GM18870 (cell line): ENCODE results near the gene OTUD5.
"Not testable (repeated sequence)": the region's sequence is repeated elsewhere in the genome, so short reads cannot be mapped to it uniquely, and the experiment has no call there.

Experiments used
- ATAC-seq: cut with Tn5 transposase; IDR thresholded peaks from one replicate; pipeline ENCODE4 v1.9.1; 2021; ENCODE audit warnings: moderate library complexity; ENCODE audit not compliant: unreplicated experiment

The OTUD5 gene, protein sequence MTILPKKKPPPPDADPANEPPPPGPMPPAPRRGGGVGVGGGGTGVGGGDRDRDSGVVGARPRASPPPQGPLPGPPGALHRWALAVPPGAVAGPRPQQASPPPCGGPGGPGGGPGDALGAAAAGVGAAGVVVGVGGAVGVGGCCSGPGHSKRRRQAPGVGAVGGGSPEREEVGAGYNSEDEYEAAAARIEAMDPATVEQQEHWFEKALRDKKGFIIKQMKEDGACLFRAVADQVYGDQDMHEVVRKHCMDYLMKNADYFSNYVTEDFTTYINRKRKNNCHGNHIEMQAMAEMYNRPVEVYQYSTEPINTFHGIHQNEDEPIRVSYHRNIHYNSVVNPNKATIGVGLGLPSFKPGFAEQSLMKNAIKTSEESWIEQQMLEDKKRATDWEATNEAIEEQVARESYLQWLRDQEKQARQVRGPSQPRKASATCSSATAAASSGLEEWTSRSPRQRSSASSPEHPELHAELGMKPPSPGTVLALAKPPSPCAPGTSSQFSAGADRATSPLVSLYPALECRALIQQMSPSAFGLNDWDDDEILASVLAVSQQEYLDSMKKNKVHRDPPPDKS

DNA sequence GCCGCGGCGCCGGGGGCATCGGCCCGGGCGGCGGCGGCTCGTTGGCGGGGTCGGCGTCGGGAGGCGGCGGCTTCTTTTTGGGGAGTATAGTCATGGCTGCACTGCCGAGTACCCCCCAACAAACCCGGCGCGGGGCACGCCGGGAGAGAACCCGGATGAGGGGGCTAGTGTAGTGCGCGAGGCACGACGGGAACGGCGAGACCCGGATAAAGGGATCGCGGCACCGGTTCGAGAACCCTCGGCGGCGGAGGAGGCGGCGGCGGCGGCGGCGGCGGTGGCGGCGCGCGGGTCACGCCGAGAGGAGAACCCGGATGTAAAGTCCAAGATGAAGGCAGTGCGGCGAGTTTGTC, at the start of gene OTUD5:
TSS of gene OTUD5 (minus strand) at position 131 of the 350 bp plus-strand sequence. CDS start at position 94, 37 bp downstream.
- no peak for ATAC-seq

DNA sequence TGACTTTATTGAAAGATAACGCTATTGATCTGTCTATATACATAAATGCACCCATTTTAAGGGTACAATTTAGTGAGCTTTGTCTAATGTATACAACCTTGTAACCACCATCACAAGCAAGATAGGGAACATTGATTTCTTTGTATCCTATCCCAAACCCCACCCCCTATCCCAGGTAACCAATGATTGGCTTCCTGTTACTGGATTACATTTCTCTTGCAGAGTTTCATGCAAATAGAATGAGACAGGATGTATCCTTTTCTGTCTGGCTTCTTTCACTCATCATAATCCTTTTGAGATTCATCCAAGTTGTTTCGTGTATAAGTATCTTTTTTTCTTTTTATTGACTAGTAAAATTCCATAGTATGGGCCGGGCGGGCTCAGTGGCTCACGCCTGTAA, 46.3 kb upstream of the OTUD5 start:
- ATAC-seq: no peak

DNA sequence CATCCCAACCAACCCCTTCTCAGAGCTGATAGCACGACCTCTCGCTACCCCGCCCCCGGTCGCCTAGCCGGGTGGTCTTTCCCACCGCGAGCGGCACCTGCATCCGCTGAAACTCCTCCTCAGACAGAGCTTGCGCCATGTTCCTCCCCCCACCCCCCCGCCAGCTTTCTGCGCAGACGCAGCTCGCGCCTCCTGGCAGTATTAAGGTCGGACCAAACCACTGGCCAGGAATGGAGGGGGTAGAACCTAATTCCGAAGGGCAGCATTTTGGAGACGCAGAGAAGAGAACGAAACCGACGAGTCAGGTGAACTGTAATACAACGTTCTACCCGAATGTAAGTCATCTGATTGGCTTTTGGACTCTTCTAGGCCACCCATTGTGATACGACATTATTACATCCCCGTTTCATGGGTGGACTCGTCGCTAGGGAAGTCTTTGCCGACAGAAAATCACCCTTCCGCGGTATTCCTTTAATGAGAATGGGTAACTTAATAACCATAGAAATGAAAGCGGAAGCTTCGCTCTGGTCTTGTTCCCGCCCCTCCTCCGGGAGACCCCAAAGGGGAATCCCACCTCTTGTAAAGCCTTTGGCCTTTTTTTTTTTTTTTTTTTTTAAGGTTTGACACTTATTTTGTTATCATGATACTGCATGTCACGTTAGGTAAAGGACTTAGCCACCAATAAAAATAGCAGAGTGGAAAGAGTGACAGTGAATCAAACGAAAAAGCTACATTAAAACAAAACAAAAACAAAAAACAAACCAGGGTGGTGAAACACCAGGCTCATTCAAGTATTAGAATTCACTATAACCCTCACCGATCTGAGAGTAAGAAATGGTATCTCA, 44.9 kb upstream of the OTUD5 start, which contains the start of gene GRIPAP1:
TSS of gene GRIPAP1 (minus strand) at position 174 of the 845 bp plus-strand sequence. CDS start at position 139, 35 bp downstream.
- peak; percentile 73 for ATAC-seq

DNA sequence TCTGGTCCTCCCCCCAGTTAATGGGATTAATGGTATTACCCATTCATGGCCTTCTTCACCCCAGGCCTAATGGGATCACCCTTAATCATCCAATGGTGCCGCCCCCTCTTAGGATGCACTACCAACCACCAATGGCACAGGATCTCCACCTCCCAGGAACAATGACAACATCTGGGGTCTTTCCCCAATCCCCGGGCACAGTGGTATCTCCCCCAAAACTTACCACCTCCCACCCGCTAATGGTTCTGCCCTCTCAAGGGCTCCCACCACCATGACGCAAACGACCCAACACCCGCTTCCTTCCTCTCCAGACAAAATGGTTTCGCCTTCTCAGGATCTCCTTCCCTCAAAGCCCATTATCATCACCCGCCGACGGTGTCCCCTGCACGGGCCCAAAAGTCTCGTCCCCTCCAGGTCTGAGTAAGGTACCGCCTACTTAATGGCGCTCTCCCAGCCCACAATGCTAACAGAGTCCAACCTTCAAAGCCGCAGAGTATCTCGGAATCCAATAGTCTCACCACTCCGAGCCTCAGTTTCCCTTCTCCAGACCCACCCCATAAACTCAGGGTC, 44.2 kb upstream of the OTUD5 start:
- ATAC-seq: peak; percentile 20

DNA sequence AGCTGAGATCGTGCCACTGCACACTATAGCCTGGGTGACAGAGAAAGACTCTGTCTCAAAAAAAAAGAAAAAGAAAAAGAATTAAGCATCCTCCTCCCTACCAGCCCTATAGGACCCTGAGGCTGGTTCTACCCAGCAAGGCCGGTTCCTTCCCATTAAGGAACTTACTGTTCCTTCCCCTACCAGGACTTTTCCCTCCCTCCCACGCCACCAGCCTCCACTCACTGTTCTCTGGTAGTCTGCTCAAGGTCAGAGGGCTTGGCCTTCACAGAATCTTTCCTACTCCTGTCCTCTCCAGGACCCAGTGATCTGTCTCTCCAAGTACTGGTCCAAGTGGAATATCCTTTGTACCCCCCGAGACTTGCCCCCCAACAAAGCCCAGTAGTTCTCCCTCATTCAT, 43.2 kb upstream of the OTUD5 start:
- ATAC-seq: no peak

DNA sequence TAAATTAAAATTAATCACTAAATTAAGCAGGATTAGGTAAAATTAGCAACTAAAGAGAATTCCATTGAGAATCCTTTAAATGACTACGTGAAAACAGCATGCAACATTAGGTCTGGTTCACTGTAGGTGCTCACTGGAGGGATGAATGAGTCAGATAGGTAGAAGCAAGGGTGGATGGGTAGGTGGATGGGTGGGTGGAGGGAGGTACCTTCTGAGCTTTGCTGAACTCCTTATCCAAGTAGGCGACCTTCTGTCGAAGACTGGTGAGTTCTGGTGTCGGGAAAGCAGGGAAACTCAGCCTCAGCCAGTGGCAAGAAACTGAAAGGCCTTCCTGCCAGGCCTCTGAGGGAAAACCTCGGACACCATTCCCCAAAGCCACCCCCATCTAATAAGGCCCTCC, 41.6 kb upstream of the OTUD5 start:
- no peak for ATAC-seq

DNA sequence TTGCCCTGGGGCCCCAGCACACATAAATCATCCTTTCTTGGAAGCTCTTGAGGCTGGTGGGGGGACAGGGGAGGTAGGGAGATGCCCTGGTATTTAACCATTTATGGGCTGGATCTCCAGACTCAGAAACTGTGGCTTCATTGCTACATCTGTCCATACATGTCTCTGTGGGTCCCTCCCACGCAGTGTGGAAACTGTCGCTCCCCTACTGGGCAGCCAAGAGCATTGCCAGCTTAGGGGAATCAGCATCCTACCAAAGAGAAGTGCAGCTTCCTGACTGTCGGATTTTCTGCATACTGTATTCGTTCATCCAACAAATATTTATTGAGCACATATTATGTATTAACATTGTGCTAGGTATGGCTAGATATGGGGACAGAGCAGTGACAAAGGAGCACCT, 41.0 kb upstream of the OTUD5 start:
- no peak for ATAC-seq

DNA sequence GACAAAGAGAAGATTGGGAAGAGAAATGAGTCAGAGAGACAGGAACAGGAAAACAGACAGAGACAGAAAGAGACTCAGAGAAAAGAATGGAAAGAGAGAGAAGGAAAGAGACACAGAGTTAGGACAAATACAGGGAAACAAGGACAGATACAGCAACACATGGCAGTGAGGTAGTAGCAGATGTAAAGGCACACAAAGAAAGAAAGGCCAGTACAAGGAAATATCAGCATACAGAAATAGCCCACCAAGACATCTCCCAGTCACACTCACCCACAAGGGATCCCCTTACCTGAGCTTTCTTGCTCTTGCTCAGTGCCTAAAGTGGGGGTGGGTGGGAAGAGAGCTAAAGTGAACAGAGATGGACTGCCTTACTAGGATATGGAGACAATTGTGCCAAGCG, 40.5 kb upstream of the OTUD5 start:
- no peak for ATAC-seq

DNA sequence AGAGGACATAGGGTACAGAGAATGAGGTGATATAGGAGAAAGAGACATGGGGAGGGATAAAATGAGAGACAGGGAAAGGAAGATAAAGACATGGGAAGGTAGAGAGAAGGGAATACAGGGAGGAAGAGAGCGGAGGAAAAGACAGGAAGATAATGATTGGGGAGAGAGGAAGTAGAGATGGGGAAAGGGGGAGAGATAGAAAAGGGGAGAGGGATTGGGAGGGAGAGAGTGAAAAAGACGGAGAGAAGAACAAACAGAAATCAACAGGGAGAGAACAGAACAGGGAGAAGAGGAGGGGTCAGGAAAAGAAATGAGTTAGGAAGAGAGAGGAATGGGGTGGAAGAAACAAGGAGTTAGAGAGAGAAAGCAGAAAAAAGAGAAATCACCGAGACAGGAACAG, 40.0 kb upstream of the OTUD5 start:
- no peak for ATAC-seq

DNA sequence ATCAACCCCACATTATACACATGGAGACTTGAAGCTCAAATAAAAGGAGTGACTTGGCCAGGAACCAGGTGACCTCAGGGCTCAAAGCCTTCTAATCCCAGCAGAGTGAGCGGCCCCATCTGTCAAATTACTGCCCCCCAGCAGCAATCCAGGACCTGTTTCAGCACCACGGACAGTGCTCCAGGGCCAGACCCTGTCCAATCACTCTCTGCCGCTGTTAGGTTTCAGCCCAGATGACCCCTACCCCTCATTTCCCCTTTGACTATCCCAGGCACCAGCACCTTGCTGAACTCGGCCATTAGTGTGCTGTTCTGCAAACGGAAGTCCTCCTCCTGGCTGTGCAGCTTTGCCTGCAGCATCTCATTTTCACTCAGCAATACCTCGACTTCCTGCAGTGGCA, 39.6 kb upstream of the OTUD5 start:
- no peak for ATAC-seq

DNA sequence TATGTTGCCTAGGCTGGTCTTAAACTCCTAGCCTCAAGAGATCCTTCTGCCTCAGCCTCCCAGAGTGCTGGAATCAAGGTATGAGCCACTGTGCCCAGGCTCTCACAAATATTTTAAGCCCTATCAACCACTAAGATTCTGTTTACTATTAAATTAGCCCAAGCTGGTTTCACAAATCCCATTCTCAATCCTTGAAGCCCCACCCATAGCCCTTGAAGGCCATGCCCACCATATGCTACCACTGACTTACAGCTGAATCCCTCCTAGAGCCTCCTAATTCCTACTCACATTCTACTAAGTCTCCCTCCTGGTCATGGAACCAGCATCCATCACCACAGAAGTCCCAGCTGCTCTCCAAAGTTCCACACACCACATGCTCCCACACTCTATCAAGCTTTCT, 34.9 kb upstream of the OTUD5 start:
- no peak for ATAC-seq

DNA sequence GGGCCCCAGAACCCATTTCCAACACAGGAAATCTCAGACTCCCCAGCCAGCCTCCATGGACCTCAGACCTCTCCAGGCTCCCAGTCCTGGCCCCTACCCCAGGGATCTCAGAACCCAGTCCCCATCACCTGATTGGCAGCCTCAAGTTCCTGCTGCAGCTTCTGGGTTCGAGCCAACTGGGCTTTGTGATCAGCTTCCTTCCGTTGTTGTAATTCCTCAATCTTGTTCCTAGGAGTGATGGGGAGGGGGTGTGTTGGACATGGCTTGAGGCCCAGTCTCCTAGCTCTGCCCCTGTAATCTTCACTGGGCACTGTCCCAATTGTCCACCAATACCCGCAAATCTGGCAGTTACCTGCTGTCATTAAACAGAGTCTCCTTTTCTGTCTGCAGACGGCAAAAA, 32.1 kb upstream of the OTUD5 start:
- no peak for ATAC-seq

DNA sequence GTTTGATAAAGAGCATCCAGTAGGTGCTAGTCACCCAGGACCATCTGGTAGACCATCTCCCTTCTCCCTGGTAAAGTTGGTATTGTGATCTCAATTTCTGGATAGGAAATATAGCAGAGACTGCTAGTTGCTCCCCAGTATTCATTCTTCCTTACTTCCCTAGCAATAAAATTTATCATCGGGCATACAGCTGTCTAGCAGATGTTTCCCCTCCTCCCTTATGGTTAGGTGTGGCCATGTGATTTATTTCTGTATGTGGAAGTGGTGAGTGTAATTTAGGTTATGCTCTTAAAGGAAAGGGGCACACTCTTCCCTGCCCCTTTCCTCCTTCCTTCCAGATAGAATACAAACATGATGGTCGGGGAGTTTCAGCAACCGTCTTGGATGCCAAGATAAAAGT, 26.5 kb upstream of the OTUD5 start:
- ATAC-seq: no peak

DNA sequence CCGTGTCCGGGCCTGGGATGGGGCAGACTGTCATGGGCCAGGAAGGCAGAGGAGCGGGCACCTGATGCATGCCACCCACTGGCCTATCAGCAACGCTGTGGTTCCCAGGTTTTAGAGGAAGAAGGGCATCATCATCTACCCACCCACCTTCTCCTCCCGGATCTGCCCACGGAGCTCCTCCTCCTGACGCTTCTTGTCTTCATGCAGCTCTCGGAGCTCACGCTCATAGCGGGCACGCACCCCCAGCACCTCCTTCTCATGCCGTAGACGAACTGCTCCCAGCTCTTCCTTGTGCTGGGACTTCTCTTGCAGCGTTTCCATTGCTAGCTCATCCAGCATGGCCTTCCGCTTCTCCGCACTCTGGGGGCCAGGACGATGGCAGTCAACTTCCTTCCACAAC, 25.7 kb upstream of the OTUD5 start:
- ATAC-seq: no peak

DNA sequence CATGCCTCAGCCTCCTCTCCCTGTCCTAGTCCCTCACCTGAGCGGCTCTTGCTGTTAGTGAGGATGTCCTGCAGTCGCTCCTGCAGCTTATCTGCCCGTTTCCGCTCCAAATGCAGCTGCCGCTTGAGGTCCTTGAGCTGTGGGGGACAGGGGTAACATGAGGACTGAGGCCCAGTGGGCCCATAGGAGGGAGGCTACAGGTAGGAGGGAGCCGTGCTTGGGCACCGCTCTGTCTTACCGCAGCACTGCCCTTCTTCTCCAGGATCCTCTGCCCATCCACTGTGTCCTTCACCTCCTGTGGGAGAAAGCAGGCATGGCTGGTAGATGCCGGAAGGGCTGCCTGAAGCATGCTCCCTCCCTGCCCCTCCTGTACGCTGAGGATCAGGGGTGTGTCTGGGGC, 23.8 kb upstream of the OTUD5 start:
- no peak for ATAC-seq

DNA sequence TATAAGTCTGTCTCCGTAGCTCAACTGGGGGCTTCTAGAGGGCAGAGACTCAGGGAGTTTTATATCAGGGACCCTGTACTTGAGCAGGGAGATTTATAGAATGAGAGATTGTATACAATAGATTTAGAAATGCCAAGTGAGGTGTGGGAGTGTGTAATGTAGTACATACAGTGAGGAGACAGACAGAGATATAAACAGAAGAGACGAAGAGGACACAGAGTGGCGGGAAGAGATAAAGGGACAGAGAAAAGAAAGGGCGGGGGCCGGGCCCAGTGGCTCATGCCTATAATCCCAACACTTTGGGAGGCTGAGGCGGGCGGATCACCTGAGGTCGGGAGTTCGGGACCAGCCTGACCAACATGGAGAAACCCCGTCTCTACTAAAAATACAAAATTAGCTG, 22.9 kb upstream of the OTUD5 start:
- not testable (repeated sequence) for ATAC-seq

DNA sequence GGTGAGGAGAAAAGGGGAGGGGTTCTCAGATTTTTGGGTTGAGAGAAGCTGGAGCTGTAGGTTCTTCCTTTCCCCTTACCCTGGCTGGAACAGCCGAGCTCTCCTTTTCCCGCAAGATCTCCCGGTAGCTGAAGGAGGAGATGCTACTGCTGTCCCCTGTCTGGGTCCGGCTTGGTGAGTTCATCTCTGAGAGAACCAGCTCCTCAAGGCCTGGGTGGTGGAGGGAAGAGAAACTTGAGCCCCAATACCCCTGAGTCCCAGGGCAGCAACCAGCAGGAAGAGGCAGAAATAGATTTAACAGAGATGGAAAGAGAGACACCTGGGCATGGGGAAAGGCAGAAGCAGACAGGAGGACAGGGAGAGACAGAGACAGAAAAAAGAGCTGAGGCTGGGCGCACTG, 20.8 kb upstream of the OTUD5 start:
- no peak for ATAC-seq

DNA sequence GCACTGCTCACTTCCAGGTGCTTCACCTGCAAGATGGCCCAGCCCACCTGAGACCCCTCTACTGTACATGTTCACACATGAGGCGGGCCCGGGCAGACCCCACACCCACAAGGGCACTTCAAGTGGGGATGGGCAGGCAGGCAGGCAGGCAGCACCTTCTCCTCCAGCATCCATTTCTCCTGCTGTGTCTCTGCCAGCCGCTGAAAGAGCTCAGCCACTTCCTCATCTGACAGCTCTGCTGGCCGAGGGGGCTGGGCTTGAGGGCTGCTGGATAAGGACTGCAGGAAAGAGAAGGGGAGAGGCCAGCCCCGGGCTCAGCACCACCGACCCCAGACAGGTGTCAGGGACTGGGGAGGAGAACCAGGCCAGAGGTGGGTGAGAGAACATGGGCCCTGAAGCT, 18.7 kb upstream of the OTUD5 start:
- no peak for ATAC-seq

DNA sequence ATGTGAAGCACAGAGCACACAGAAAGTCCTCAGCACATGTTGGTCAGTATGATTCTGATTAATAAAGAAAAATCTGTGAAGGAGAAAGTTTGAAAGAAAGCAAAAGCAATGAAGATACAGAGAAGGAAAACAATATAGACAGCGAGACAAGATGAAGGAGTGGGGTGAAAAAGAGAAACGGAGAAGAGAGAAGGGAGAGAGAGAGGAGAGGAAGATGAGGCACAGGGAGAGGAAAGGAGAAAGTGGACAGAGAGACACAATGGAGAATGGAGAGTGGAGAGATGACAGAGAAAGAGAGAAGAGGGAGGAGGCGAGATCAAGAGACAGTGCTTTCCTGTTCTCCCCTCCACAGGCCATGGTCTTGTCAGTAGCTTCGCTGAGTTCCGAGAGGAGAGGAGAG, 18.1 kb upstream of the OTUD5 start:
- ATAC-seq: no peak

DNA sequence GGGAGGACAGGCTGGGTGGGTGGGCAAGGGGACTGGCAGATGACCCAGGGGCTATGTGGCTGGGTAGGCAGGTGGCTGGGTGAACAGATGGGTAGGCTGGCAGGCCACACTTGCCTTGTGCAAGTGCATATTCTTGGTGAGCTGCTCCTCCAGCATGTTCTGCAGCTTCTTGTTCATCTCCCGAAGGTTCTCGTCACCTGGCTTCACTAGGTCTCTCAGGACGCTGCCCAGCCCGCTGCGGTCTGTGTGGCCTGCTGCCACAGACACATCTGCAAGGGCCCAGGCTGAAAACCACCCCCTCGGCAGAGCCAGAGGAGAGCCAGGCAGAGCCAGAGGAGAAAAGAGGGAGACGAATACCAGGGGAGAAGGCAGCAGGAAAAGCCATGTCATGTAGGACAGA, 17.6 kb upstream of the OTUD5 start:
- no peak for ATAC-seq

DNA sequence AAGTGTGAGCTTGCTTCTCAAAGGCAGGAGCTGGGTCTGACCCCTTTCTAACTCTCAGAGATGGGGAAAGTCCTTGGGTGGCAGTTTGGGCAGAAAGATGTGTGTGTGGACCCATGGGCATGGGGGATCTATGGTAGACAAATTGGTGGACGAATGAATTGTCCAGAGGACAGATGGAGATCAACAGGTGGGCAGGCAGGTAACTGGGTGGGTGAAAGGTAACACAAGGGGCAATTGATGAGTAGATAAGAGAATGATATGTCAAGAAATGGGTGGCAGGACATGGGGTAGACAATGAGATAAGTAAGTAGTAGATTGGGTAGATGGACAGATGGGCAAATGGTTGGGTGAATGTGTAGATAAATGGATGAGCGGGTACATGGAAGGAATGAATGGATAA, 17.2 kb upstream of the OTUD5 start:
- no peak for ATAC-seq

DNA sequence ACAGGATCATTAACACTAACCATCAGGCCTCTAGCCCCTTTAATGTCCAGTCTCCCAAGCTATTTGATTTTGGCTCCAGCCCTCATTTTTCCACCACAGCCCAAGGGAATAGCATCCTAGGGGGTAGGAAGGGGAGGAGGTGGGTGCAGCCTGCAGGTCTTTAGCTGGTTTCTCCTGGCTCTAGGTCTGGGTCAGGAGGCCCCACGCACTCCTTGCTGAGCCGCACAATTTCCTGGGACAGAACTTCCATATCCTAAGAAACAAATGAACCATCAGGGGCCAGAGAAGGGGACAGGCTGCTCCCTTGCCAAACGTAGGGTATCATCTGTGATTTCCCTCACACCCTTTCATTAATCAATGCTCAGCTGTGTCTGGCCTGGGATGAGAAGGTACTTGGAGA, 16.6 kb upstream of the OTUD5 start:
- no peak for ATAC-seq
